ENCODE data around the gene DHRS7.

- TF ChIP-seq ELF4 (IDR thresholded peaks at IDR 0.05): no peak
- no peak for TF ChIP-seq FOXK2 (IDR thresholded peaks at IDR 0.05)
- TF ChIP-seq FOXM1 (IDR thresholded peaks at IDR 0.05; ENCODE audit: borderline replicate concordance): no peak
- TF ChIP-seq BHLHE40 (IDR thresholded peaks at IDR 0.05; ENCODE audit: borderline replicate concordance): no peak
- TF ChIP-seq SUZ12 (IDR thresholded peaks at IDR 0.05): no peak
- TF ChIP-seq HDGF (IDR thresholded peaks at IDR 0.05; ENCODE audit: borderline replicate concordance): no peak
- TF ChIP-seq ZNF384 (IDR thresholded peaks at IDR 0.05): no peak
- no peak for TF ChIP-seq FOXA1 (IDR thresholded peaks at IDR 0.05)
- no peak for TF ChIP-seq PKNOX1 (IDR thresholded peaks at IDR 0.05)
- no peak for TF ChIP-seq L3MBTL2 (conservative IDR thresholded peaks at IDR 0.05)
- no peak for TF ChIP-seq ARNT (IDR thresholded peaks at IDR 0.05)
- no peak for TF ChIP-seq TARDBP (IDR thresholded peaks at IDR 0.05)
- TF ChIP-seq SP1 (IDR thresholded peaks at IDR 0.05): no peak
- no peak for TF ChIP-seq NFRKB (IDR thresholded peaks at IDR 0.05)
Measured at GRCh38 chr14:60107477-60107876, 57.7 kb downstream of the DHRS7 start.

All from HEK293T (cell line).